Endothelial cell of umbilical vein (primary cell): ENCODE data around the gene DENR. TPM values are rescaled to one million over a fixed set of nuclear protein-coding genes. Genes with fewer than 3 reads are reported as not detected.

Experiments used
- BruUV-seq: library from RNA; stranded (reverse); fragments of 400-500 nt; replicated peaks from 2 replicates; lab custom pipeline; 2021; lab: Mats Ljungman, UMichigan
- CTCF ChIA-PET: fragments of 300-600, 350-600 bp; sonication (Branson Sonifier 250); formaldehyde crosslinking; loops from one replicate; lab custom pipeline; 2021; ENCODE audit warnings: antibody characterized with exemption, inconsistent platforms; lab: Charles Lee
- POLR2A ChIA-PET: fragments of 300-600, 350-600 bp; sonication (Branson Sonifier 250); formaldehyde crosslinking; loops from one replicate; lab custom pipeline; 2021; ENCODE audit warnings: antibody characterized with exemption, inconsistent platforms; lab: Charles Lee
- DNase-seq: peaks from one replicate; pipeline ENCODE4 v3.0.0-alpha.2; 2011; ENCODE audit warnings: low read depth, low spot score
- FAIRE-seq: peaks from 2 replicates; lab custom pipeline; 2011; peaks lifted over from hg19 to GRCh38; lab: Jason Lieb, UNC
- H2AFZ ChIP-seq: 2 replicates; pipeline ENCODE4 v1.6.0; 2012; ENCODE audit warnings: low read depth, low read length, control low read depth, inconsistent platforms
- H3K27ac ChIP-seq: 2 replicates; pipeline ENCODE4 v1.5.1; 2011; ENCODE audit warnings: low read depth, mild to moderate bottlenecking, control low read depth, low read length, moderate library complexity; ENCODE audit not compliant: insufficient read depth
- H3K27me3 ChIP-seq, 2 experiments: 2 replicates each; pipeline versions ENCODE4 v1.6.0 to v1.6.1; 2011; ENCODE audit warnings: low read length in 2 of 2, mixed read lengths in 1 of 2; ENCODE audit not compliant: control insufficient read depth in 2 of 2, insufficient read depth in 2 of 2
- H3K36me3 ChIP-seq, 2 experiments: 2 replicates in 1 of 2; 3 replicates in 1 of 2; pipeline ENCODE4 v1.5.1; 2011; ENCODE audit warnings: low read length in 2 of 2, mild to moderate bottlenecking in 1 of 2, moderate library complexity in 1 of 2; ENCODE audit not compliant: control insufficient read depth in 2 of 2, insufficient read depth in 2 of 2; ENCODE audit errors: extremely low read depth in 1 of 2
- H3K4me1 ChIP-seq: 3 replicates; pipeline ENCODE4 v1.5.1; 2011; ENCODE audit warnings: mild to moderate bottlenecking, low read length; ENCODE audit not compliant: control insufficient read depth, insufficient read depth; ENCODE audit errors: extremely low read depth
- H3K4me2 ChIP-seq: 2 replicates; pipeline ENCODE4 v1.6.1; 2011; ENCODE audit warnings: low read length, control low read depth, mixed read lengths; ENCODE audit not compliant: insufficient read depth
- H3K4me3 ChIP-seq, 3 experiments: fragments of 200-600 bp in 1 of 3; sonication (generic), shearing (Covaris generic) in 1 of 3; replicated peaks in 1 of 3; 2 replicates each; pipeline ENCODE4 v1.5.1; 2011 to 2016; ENCODE audit warnings: control low read depth in 3 of 3, low read length in 3 of 3, mild to moderate bottlenecking in 2 of 3, inconsistent platforms in 1 of 3, low read depth in 1 of 3, moderate library complexity in 1 of 3; ENCODE audit not compliant: insufficient read depth in 1 of 3
- H3K79me2 ChIP-seq: 2 replicates; pipeline ENCODE4 v1.6.0; 2012; ENCODE audit warnings: low read length, inconsistent platforms; ENCODE audit not compliant: control insufficient read depth, insufficient read depth
- H3K9ac ChIP-seq: replicated peaks from 2 replicates; pipeline ENCODE3; 2011; ENCODE audit warnings: low read length, control low read depth; ENCODE audit not compliant: insufficient read depth; ENCODE audit errors: extremely low read depth
- H3K9me1 ChIP-seq: replicated peaks from 3 replicates; pipeline ENCODE4 v1.6.0; 2011; ENCODE audit warnings: mild to moderate bottlenecking, low read length; ENCODE audit not compliant: control insufficient read depth, insufficient read depth; ENCODE audit errors: extremely low read depth
- H3K9me3 ChIP-seq: replicated peaks from 2 replicates; pipeline ENCODE4 v1.5.1; 2012; ENCODE audit warnings: low read length, inconsistent platforms; ENCODE audit not compliant: control insufficient read depth, insufficient read depth
- H4K20me1 ChIP-seq: replicated peaks from 2 replicates; pipeline ENCODE3; 2011; ENCODE audit warnings: mild to moderate bottlenecking, low read length; ENCODE audit not compliant: control insufficient read depth, insufficient read depth; ENCODE audit errors: extremely low read depth
- CTCF ChIP-seq, 2 donors: IDR thresholded peaks; 1 replicate in 1 of 2; 2 replicates in 1 of 2; pipeline ENCODE4 v1.5.1; 2011; ENCODE audit warnings: low read length in 2 of 2, mild to moderate bottlenecking in 2 of 2, moderate library complexity in 2 of 2, control low read depth in 1 of 2, inconsistent platforms in 1 of 2, low read depth in 1 of 2; ENCODE audit not compliant: insufficient read depth in 1 of 2; ENCODE audit errors: extremely low read depth in 1 of 2
- EZH2 ChIP-seq: IDR thresholded peaks from 2 replicates; pipeline ENCODE4 v1.6.1; 2012; ENCODE audit warnings: borderline replicate concordance, low read depth, mild to moderate bottlenecking, moderate library complexity, low read length, inconsistent platforms; ENCODE audit not compliant: severe bottlenecking
- FOS ChIP-seq: IDR thresholded peaks from 2 replicates; pipeline ENCODE4 v1.6.1; 2011; ENCODE audit warnings: mild to moderate bottlenecking, low read length, moderate library complexity, borderline replicate concordance; ENCODE audit not compliant: insufficient read depth
- GATA2 ChIP-seq: IDR thresholded peaks from 2 replicates; pipeline ENCODE4 v1.7.0; 2011; ENCODE audit warnings: low read depth, mild to moderate bottlenecking, moderate library complexity, mixed read lengths, low read length; ENCODE audit not compliant: insufficient read length, insufficient read depth
- JUN ChIP-seq: IDR thresholded peaks from 2 replicates; pipeline ENCODE4 v1.6.1; 2011; ENCODE audit warnings: borderline replicate concordance, low read depth; ENCODE audit not compliant: insufficient read length, insufficient read depth
- MAX ChIP-seq: IDR thresholded peaks from 2 replicates; pipeline ENCODE4 v1.6.1; 2011; ENCODE audit not compliant: insufficient read depth, insufficient read length
- MYC ChIP-seq: IDR thresholded peaks from one replicate; pipeline ENCODE4 v1.6.1; 2011; ENCODE audit warnings: mild to moderate bottlenecking, low read depth, low read length
- POLR2A ChIP-seq: IDR thresholded peaks from 2 replicates; pipeline ENCODE4 v1.6.1; 2012; ENCODE audit warnings: low read depth, mild to moderate bottlenecking, control low read depth, low read length
- POLR2AphosphoS5 ChIP-seq: IDR thresholded peaks from 2 replicates; pipeline ENCODE4 v1.6.1; 2012; ENCODE audit warnings: low read depth, mild to moderate bottlenecking, control low read depth, low read length, moderate library complexity; ENCODE audit not compliant: insufficient read depth
- dilution Hi-C: fragments of 300-500 bp; cut with MboI; formaldehyde crosslinking; loops from one replicate; pipeline ENCODE4 v1.15.0; 2019; ENCODE audit warnings: low sequenced_read_pairs; ENCODE audit not compliant: extremely low pct_ligation_motif_present
- intact Hi-C: fragments of 100-400 bp; cut with micrococcal nuclease; formaldehyde crosslinking; loops from one replicate; pipeline ENCODE4 v1.10.0; 2022
- polyA plus RNA-seq, 4 experiments: library from polyadenylated mRNA; depleted of rRNA in 3 of 4; stranded (reverse) in 3 of 4; unstranded in 1 of 4; fragments of >200 nt; gene quantifications; 2 replicates each; pipeline versions ENCODE4 v1.2.1 to v1.2.3, GENCODE V29; 2011 to 2012; ENCODE audit warnings: missing spikeins in 1 of 4
- total RNA-seq: library from RNA; stranded (reverse); gene quantifications from 2 replicates; pipeline ENCODE4 v1.2.3, GENCODE V29; 2021

The DENR gene
- total and polyA plus RNA-seq, 2 donors (not counting 3 experiments of a cell fraction or from before 2014, with no cell fraction given): 25.8 to 70.3 TPM

GRCh38 chr12:122738571-122738970 lies 14.1 kb upstream of the DENR start:
- POLR2A ChIA-PET: no interaction called here
- no TSS peak for BruUV-seq

More at GRCh38 chr12:122738571-122738970, 14.1 kb upstream of the DENR start:
- H3K27ac ChIP-seq: no peak overlapping the region
- TF ChIP-seq FOS (no peak), POLR2A (no peak), POLR2AphosphoS5 (no peak), EZH2 (no peak), GATA2 (no peak), MAX (no peak), MYC (no peak), CTCF (IDR thresholded peaks at IDR 0.05; ENCODE audit: extremely low read depth in 1 of 2, insufficient read depth in 1 of 2, low read depth in 1 of 2, low read length in 2 of 2) (no peak), JUN (no peak)
- no peak overlapping the region for H3K9ac ChIP-seq
- H2AFZ ChIP-seq: no peak overlapping the region
- H3K4me1 ChIP-seq: no peaks in the 10 kb centered on the region
- H3K4me3 ChIP-seq: no peak overlapping the region
- no peak overlapping the region for H3K4me2 ChIP-seq
- no peaks in the 10 kb centered on the region for H3K9me3 ChIP-seq
- H3K9me1 ChIP-seq: no peaks in the 10 kb centered on the region
- CTCF ChIA-PET: interaction anchor here (0.7 to 1.3 kb wide), 2 partner anchors 11 to 138 kb away, joined by 3 read pairs; no protein-coding TSS in a partner anchor
- H3K36me3 ChIP-seq: no peaks in the 10 kb centered on the region
- DNase-seq (no peak), FAIRE-seq (no peak)
- dilution Hi-C loops (no loop called here), intact Hi-C loops (no loop called here)
- no peaks in the 10 kb centered on the region for H3K79me2 ChIP-seq
- no peaks in the 10 kb centered on the region for H4K20me1 ChIP-seq
- H3K27me3 ChIP-seq: no peaks in the 10 kb centered on the region
